IPS-15b (cell line): Measurements from ENCODE around the gene IGF2BP3.

Experiments
- H3K27me3 ChIP-seq: one replicate; pipeline ENCODE4 v1.6.1; 2013; ENCODE audit warnings: low read length; ENCODE audit not compliant: control insufficient read depth, insufficient read depth
- H3K36me3 ChIP-seq: one replicate; pipeline ENCODE4 v1.6.1; 2013; ENCODE audit warnings: low read length; ENCODE audit not compliant: control insufficient read depth, insufficient read depth
- H3K4me1 ChIP-seq: one replicate; pipeline ENCODE4 v1.6.1; 2013; ENCODE audit warnings: mild to moderate bottlenecking, low read length; ENCODE audit not compliant: control insufficient read depth, insufficient read depth
- H3K4me3 ChIP-seq: one replicate; pipeline ENCODE4 v1.5.1; 2013; ENCODE audit warnings: low read depth, low read length
- H3K9ac ChIP-seq: one replicate; pipeline ENCODE4 v1.6.1; 2013; ENCODE audit warnings: low read depth, mild to moderate bottlenecking, low read length
- H3K9me3 ChIP-seq: one replicate; pipeline ENCODE4 v1.6.1; 2013; ENCODE audit warnings: mild to moderate bottlenecking, low read length; ENCODE audit not compliant: control insufficient read depth, insufficient read depth

IGF2BP3 gene

GRCh38 chr7:23387583-23387982, 82.7 kb downstream of the IGF2BP3 start:
- no peaks in the 10 kb centered on the region for H3K9me3 ChIP-seq
- H3K4me1 ChIP-seq, result no peaks in the 10 kb centered on the region
- no peaks in the 10 kb centered on the region for H3K36me3 ChIP-seq
- H3K4me3 ChIP-seq, result no peak overlapping the region
- no peaks in the 10 kb centered on the region for H3K27me3 ChIP-seq
- no peak overlapping the region for H3K9ac ChIP-seq

DNA sequence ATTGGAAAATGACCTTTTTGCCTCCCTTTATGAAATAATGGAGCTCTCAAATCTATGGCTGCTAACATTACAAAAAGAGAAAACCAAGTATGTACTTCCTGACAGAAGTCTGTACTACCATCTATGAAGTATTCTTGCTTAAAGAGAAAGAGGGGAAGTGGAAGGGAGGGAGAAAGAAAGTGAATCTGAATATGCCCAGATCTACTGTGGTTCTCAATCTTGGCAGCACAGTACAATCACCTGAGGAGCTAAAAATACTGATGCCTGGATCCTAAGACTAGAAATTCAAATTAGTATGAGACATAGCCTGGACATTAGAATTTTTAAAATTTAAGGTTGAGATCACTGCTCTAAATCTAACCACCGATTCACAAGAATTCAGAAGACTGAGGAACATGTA, 85.2 kb downstream of the IGF2BP3 start:
- H3K9ac ChIP-seq, result no peak overlapping the region
- H3K4me1 ChIP-seq, result no peaks in the 10 kb centered on the region
- H3K27me3 ChIP-seq, result no peaks in the 10 kb centered on the region
- no peaks in the 10 kb centered on the region for H3K9me3 ChIP-seq
- H3K4me3 ChIP-seq, result no peak overlapping the region
- no peaks in the 10 kb centered on the region for H3K36me3 ChIP-seq

DNA sequence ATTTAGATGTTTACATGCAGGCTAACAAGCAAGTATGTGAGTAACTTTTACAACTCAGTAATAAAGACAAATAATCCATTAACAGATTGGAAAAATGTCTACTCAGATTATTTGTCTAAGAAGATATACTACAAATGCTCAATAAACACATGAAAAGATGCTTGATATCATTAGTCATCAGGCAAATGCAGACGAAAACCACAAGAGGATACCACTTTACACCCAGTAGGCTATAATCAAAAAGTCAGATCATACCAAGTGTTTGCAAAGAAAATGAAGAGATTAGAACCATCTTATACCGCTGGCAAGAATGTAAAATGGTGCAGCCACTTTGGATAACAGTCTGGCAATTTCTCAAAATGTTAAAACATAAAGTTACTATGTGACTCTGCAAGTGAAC, 87.1 kb downstream of the IGF2BP3 start:
- Histone ChIP-seq H3K9ac (no peak overlapping the region), H3K36me3 (no peaks in the 10 kb centered on the region), H3K4me1 (no peaks in the 10 kb centered on the region), H3K4me3 (no peak overlapping the region), H3K9me3 (no peaks in the 10 kb centered on the region), H3K27me3 (no peaks in the 10 kb centered on the region)

DNA sequence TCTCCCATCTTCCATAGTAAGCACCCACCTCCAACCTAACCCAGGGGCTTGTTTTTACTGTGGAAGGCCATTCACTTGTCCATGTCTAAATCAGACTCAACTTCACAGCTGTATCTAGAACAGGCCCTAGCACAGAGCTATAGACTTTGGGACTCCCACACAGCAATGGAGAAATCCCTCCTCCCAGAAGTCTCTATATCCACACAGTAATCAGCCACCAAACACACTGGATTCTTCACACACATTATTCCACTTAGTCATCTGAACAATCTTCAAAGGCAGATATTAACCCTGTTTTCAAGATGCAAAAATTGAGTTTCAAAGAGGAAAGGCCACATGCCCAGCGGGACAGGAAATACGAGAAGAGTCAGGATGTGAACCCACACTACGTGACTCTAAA, 89.3 kb downstream of the IGF2BP3 start:
- Histone ChIP-seq H3K9me3 (no peaks in the 10 kb centered on the region), H3K27me3 (no peaks in the 10 kb centered on the region), H3K4me3 (no peak overlapping the region), H3K36me3 (no peaks in the 10 kb centered on the region), H3K4me1 (peaks cover 2% of the 10 kb centered on the region), H3K9ac (no peak overlapping the region)

DNA sequence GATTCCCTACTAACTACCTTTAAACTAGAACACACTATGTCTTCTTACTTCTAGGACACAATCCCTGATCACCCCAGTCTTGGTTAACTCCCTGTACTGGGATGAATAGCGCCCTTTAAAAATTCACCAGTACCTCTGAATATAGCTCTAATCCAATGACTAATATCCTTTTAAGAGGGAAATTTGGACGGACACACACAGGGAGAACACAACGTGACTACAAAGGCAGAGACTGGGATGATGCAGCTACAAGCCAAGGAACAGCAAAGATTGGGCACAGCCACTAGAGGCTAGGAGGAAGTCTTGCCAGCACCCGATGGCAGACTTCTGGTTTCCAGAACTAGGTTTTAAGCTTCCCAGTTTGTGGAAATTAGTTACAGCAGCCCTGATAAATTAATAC, 89.7 kb downstream of the IGF2BP3 start:
- H3K36me3 ChIP-seq, result no peaks in the 10 kb centered on the region
- no peak overlapping the region for H3K4me3 ChIP-seq

GRCh38 chr7:23378996-23379395, 91.3 kb downstream of the IGF2BP3 start:
- H3K9me3 ChIP-seq, result no peaks in the 10 kb centered on the region
- H3K9ac ChIP-seq, result no peak overlapping the region
- peaks cover 3% of the 10 kb centered on the region for H3K4me1 ChIP-seq
- no peaks in the 10 kb centered on the region for H3K36me3 ChIP-seq
- no peaks in the 10 kb centered on the region for H3K27me3 ChIP-seq
- H3K4me3 ChIP-seq, result no peak overlapping the region

More for the DNA sequence above, 89.7 kb downstream of the IGF2BP3 start:
- Histone ChIP-seq H3K4me1 (peaks cover 2% of the 10 kb centered on the region), H3K27me3 (no peaks in the 10 kb centered on the region), H3K9ac (no peak overlapping the region), H3K9me3 (no peaks in the 10 kb centered on the region)

- Histone ChIP-seq H3K27me3 (no peaks in the 10 kb centered on the region), H3K4me3 (no peak overlapping the region)
These were observed 93.2 kb downstream of the IGF2BP3 start for GRCh38 chr7:23377134-23377533.

DNA sequence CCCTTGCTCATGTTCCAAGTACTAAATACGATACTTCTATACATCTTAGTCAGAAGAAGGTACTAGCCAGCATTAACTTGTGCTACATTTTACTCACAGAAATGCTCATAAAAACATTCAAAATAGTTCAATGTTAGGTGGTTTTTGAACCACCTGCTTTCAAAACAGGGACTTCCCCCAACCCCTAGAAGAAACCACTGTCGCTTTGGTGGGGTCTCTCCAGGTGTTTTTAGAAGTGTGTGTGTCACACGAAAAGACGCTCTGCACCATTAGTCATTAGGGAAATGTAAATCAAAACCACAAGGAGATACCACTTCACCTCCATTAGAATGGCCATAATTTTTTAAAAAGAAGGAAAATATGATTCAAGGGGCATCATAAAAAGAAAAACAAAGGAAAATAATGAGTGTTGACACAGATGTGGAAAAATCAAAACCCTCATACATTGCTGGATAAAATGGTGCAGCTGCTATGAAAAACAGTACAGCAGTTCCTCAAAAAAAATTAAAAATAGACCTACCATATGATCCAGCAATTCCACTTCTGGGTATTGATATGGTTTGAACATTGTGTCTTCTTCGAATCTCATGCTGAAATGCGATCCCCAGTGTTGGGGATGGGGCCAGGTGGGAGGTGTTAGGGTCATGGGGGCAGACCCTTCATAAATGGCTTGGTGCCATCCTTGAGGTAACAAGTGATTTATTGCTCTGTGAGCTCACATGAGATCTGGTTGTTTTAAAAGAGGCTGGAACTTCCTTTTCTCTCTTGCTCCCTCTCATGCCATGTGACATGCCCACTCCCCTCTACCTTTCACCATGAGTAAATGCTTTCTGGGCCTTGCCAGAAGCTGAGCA, 96.9 kb downstream of the IGF2BP3 start:
- Histone ChIP-seq H3K4me3 (no peak overlapping the region), H3K27me3 (no peaks in the 10 kb centered on the region), H3K4me1 (peaks cover 5% of the 10 kb centered on the region), H3K36me3 (no peaks in the 10 kb centered on the region), H3K9me3 (no peaks in the 10 kb centered on the region), H3K9ac (no peak overlapping the region)

More at GRCh38 chr7:23377134-23377533, 93.2 kb downstream of the IGF2BP3 start:
- no peaks in the 10 kb centered on the region for H3K36me3 ChIP-seq
- H3K4me1 ChIP-seq, result peaks cover 5% of the 10 kb centered on the region
- no peak overlapping the region for H3K9ac ChIP-seq
- no peaks in the 10 kb centered on the region for H3K9me3 ChIP-seq

GRCh38 chr7:23372611-23373010, 97.7 kb downstream of the IGF2BP3 start:
- no peaks in the 10 kb centered on the region for H3K36me3 ChIP-seq
- no peaks in the 10 kb centered on the region for H3K27me3 ChIP-seq
- no peak overlapping the region for H3K4me3 ChIP-seq
- peaks cover 5% of the 10 kb centered on the region for H3K4me1 ChIP-seq
- no peaks in the 10 kb centered on the region for H3K9me3 ChIP-seq
- no peak overlapping the region for H3K9ac ChIP-seq

GRCh38 chr7:23371654-23372053, 98.6 kb downstream of the IGF2BP3 start:
- H3K4me1 ChIP-seq, result peaks cover 3% of the 10 kb centered on the region
- no peak overlapping the region for H3K4me3 ChIP-seq
- H3K9ac ChIP-seq, result no peak overlapping the region
- H3K9me3 ChIP-seq, result no peaks in the 10 kb centered on the region
- no peaks in the 10 kb centered on the region for H3K27me3 ChIP-seq
- H3K36me3 ChIP-seq, result no peaks in the 10 kb centered on the region

DNA sequence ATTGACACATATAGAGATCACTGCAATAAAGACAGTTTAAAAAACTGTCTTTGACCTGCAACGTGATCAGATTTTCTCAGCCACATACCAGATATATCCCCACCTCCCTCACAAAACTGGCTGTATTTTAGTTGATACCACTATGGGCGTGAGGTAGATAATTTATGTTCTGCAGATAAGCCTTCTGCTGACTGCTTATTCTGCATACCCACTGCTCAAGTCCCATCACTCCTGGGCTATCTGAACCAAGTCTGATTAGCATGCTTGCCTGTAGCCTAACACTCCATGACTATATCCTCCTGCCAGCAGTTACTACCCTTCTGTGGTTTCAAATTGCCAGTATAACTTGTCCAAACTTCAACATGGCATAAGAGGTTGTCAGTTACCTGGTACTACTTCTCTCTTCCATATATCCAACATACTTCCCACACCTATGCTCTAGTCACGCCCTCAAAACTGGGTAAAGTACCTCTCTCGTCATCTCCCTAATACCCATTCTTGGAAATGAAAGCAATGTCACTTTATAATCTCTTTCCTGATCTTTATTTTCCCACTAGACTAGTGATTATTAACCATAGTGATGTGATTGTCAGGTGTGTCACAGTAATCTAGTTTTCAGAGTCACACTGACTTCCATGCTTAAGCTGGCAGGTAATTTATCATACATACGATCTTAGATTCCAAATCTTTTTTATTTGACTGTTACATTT, 100.4 kb downstream of the IGF2BP3 start:
- no peak overlapping the region for H3K9ac ChIP-seq
- H3K36me3 ChIP-seq, result no peaks in the 10 kb centered on the region
- H3K4me1 ChIP-seq, result peaks cover 3% of the 10 kb centered on the region
- no peaks in the 10 kb centered on the region for H3K9me3 ChIP-seq
- H3K27me3 ChIP-seq, result no peaks in the 10 kb centered on the region
- no peak overlapping the region for H3K4me3 ChIP-seq

DNA sequence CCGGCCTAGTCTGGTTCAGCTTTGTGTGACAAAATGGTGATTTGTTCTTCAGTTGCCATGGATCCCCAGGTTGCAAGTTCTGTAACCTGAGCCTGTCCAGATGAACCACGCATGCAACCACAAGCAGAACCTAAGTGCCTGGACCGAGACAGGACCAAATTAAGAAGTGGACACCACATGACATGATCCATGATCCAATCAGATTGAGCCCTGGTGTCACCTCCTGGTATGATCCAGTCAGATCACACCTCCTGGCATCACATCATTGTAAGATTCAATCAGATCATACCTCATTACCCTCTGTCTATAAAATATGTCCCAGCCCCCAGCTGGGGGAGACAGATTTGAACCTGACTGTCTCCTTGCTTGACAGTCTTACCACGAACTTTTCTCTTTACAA, 101.2 kb downstream of the IGF2BP3 start:
- Histone ChIP-seq H3K36me3 (no peaks in the 10 kb centered on the region), H3K27me3 (no peaks in the 10 kb centered on the region), H3K9me3 (no peaks in the 10 kb centered on the region), H3K4me3 (no peak overlapping the region), H3K4me1 (peaks cover 3% of the 10 kb centered on the region), H3K9ac (no peak overlapping the region)
